HEK293 (cell line): ENCODE data around the gene SCN1A.

Experiments used
- CTCF ChIA-PET: fragments of 350-600 bp; formaldehyde crosslinking; extraction: SDS; loops from one replicate; lab custom pipeline; 2021; ENCODE audit warnings: antibody characterized with exemption; lab: Yijun Ruan, JAX
- POLR2A ChIA-PET: fragments of 300-600 bp; formaldehyde crosslinking; extraction: SDS; loops from one replicate; lab custom pipeline; 2020; ENCODE audit warnings: antibody characterized with exemption, inconsistent platforms; lab: Yijun Ruan, JAX
- H3K27ac ChIP-seq: fragments of 200-500 bp; sonication (Bioruptor generic); 2 replicates; pipeline ENCODE4 v1.5.1; 2014; ENCODE audit warnings: low read depth, low read length, control low read depth, inconsistent platforms; ENCODE audit errors: extremely low read depth
- H3K36me3 ChIP-seq, 2 experiments: fragments of 200-500 bp in 1 of 2; sonication (Bioruptor generic) in 1 of 2; 1 replicate in 1 of 2; 2 replicates in 1 of 2; pipeline ENCODE4 v1.5.1; 2014 to 2017; ENCODE audit warnings: inconsistent platforms in 2 of 2, low read length in 2 of 2; ENCODE audit not compliant: control insufficient read depth in 2 of 2, insufficient read depth in 1 of 2
- H3K4me1 ChIP-seq: fragments of 200-500 bp; sonication (Bioruptor generic); 2 replicates; pipeline ENCODE4 v1.5.1; 2014; ENCODE audit warnings: mild to moderate bottlenecking, low read length, inconsistent platforms; ENCODE audit not compliant: control insufficient read depth, insufficient read depth
- H3K4me3 ChIP-seq: 2 replicates; pipeline ENCODE4 v1.5.1; 2011; ENCODE audit warnings: low read depth, mild to moderate bottlenecking, control low read depth, low read length, moderate library complexity
- H3K9me3 ChIP-seq: fragments of 200-500 bp; sonication (Bioruptor generic); 2 replicates; pipeline ENCODE4 v1.5.1; 2014; ENCODE audit warnings: low read depth, low read length, inconsistent platforms; ENCODE audit not compliant: control insufficient read depth, insufficient read depth
- GFI1B ChIP-seq: fragments of 450-650 bp; formaldehyde crosslinking; IDR thresholded peaks from 2 replicates; pipeline ENCODE4 v1.5.1; 2016; ENCODE audit warnings: missing biosample characterization, missing genetic modification characterization
- MYNN ChIP-seq: fragments of 450-650 bp; formaldehyde crosslinking; IDR thresholded peaks from 2 replicates; pipeline ENCODE4 v1.5.1; 2016; ENCODE audit warnings: missing biosample characterization, missing genetic modification characterization, borderline replicate concordance
- OVOL3 ChIP-seq: fragments of 450-650 bp; formaldehyde crosslinking; IDR thresholded peaks from 2 replicates; pipeline ENCODE4 v1.5.1; 2016; ENCODE audit warnings: missing biosample characterization, missing genetic modification characterization
- PRDM1 ChIP-seq: fragments of 450-650 bp; formaldehyde crosslinking; IDR thresholded peaks from 2 replicates; pipeline ENCODE4; 2016; ENCODE audit warnings: missing biosample characterization, missing genetic modification characterization
- RBAK ChIP-seq: fragments of 450-650 bp; formaldehyde crosslinking; IDR thresholded peaks from 2 replicates; pipeline ENCODE4 v1.5.1; 2016; ENCODE audit warnings: missing biosample characterization, missing genetic modification characterization
- ZBTB48 ChIP-seq: fragments of 450-650 bp; formaldehyde crosslinking; IDR thresholded peaks from 2 replicates; pipeline ENCODE4 v1.5.1; 2016; ENCODE audit warnings: missing biosample characterization, missing genetic modification characterization
- ZFP37 ChIP-seq: fragments of 450-650 bp; formaldehyde crosslinking; IDR thresholded peaks from 2 replicates; pipeline ENCODE4 v1.5.1; 2016; ENCODE audit warnings: missing biosample characterization, missing genetic modification characterization
- ZFP69B ChIP-seq: fragments of 450-650 bp; formaldehyde crosslinking; IDR thresholded peaks from 2 replicates; pipeline ENCODE4 v1.5.1; 2016; ENCODE audit warnings: missing biosample characterization, missing genetic modification characterization
- ZNF174 ChIP-seq: fragments of 450-650 bp; formaldehyde crosslinking; IDR thresholded peaks from 2 replicates; pipeline ENCODE4 v1.5.0; 2017; ENCODE audit warnings: missing biosample characterization, mild to moderate bottlenecking, missing genetic modification characterization
- ZNF202 ChIP-seq: fragments of 450-650 bp; formaldehyde crosslinking; IDR thresholded peaks from 2 replicates; pipeline ENCODE4 v1.5.1; 2016; ENCODE audit warnings: missing biosample characterization, missing genetic modification characterization, borderline replicate concordance
- ZNF211 ChIP-seq: fragments of 450-650 bp; formaldehyde crosslinking; IDR thresholded peaks from 2 replicates; pipeline ENCODE4 v1.5.1; 2016; ENCODE audit warnings: low read depth, missing biosample characterization, missing genetic modification characterization
- ZNF341 ChIP-seq: fragments of 450-650 bp; formaldehyde crosslinking; IDR thresholded peaks from 2 replicates; pipeline ENCODE4; 2016; ENCODE audit warnings: low read depth, missing biosample characterization, missing genetic modification characterization
- ZNF350 ChIP-seq: fragments of 450-650 bp; formaldehyde crosslinking; IDR thresholded peaks from 2 replicates; pipeline ENCODE4 v1.5.0; 2017; ENCODE audit warnings: missing biosample characterization, mild to moderate bottlenecking, missing genetic modification characterization
- ZNF354C ChIP-seq: fragments of 450-650 bp; formaldehyde crosslinking; IDR thresholded peaks from 2 replicates; pipeline ENCODE4 v1.5.1; 2016; ENCODE audit warnings: missing biosample characterization, missing genetic modification characterization, low read depth, borderline replicate concordance
- ZNF366 ChIP-seq: fragments of 450-650 bp; formaldehyde crosslinking; conservative IDR thresholded peaks from 2 replicates; pipeline ENCODE4 v1.5.1; 2016; ENCODE audit warnings: missing biosample characterization, missing genetic modification characterization
- ZNF416 ChIP-seq: fragments of 450-650 bp; formaldehyde crosslinking; IDR thresholded peaks from 2 replicates; pipeline ENCODE4 v1.5.1; 2016; ENCODE audit warnings: missing biosample characterization, missing genetic modification characterization
- ZNF585B ChIP-seq: fragments of 450-650 bp; formaldehyde crosslinking; IDR thresholded peaks from 2 replicates; pipeline ENCODE4 v1.5.1; 2016; ENCODE audit warnings: missing biosample characterization, missing genetic modification characterization
- ZNF626 ChIP-seq: fragments of 450-650 bp; sonication (Bioruptor Pico); formaldehyde crosslinking; IDR thresholded peaks from 2 replicates; pipeline ENCODE4 v1.5.1; 2018; ENCODE audit warnings: missing biosample characterization, missing genetic modification characterization, inconsistent platforms
- ZNF677 ChIP-seq: fragments of 450-650 bp; IDR thresholded peaks from 2 replicates; pipeline ENCODE4 v1.5.0; 2018; ENCODE audit warnings: missing biosample characterization, mild to moderate bottlenecking, missing genetic modification characterization, moderate library complexity
- ZSCAN30 ChIP-seq: fragments of 450-650 bp; IDR thresholded peaks from 2 replicates; pipeline ENCODE4 v1.5.1; 2018; ENCODE audit warnings: missing biosample characterization, mild to moderate bottlenecking, missing genetic modification characterization, moderate library complexity
- TF ChIP-seq, protein P1 (sequence below): fragments of 450-650 bp; formaldehyde crosslinking; IDR thresholded peaks from 2 replicates; pipeline ENCODE4 v1.5.1; 2016; ENCODE audit warnings: missing biosample characterization, missing genetic modification characterization, borderline replicate concordance
- TF ChIP-seq, protein P2 (sequence below): fragments of 450-650 bp; formaldehyde crosslinking; conservative IDR thresholded peaks from 2 replicates; pipeline ENCODE4 v1.5.1; 2016; ENCODE audit warnings: low read depth, missing biosample characterization, missing genetic modification characterization
- TF ChIP-seq, protein P3 (sequence below): fragments of 450-650 bp; IDR thresholded peaks from 2 replicates; pipeline ENCODE4 v1.5.1; 2018; ENCODE audit warnings: missing biosample characterization, missing genetic modification characterization
- TF ChIP-seq, protein P4 (sequence below): fragments of 450-650 bp; formaldehyde crosslinking; IDR thresholded peaks from 2 replicates; pipeline ENCODE4 v1.5.1; 2016; ENCODE audit warnings: missing biosample characterization, missing genetic modification characterization, low read depth
- TF ChIP-seq, protein P5 (sequence below): fragments of 450-650 bp; formaldehyde crosslinking; IDR thresholded peaks from 2 replicates; pipeline ENCODE4; 2016; ENCODE audit warnings: missing biosample characterization, missing genetic modification characterization

The SCN1A gene

DNA sequence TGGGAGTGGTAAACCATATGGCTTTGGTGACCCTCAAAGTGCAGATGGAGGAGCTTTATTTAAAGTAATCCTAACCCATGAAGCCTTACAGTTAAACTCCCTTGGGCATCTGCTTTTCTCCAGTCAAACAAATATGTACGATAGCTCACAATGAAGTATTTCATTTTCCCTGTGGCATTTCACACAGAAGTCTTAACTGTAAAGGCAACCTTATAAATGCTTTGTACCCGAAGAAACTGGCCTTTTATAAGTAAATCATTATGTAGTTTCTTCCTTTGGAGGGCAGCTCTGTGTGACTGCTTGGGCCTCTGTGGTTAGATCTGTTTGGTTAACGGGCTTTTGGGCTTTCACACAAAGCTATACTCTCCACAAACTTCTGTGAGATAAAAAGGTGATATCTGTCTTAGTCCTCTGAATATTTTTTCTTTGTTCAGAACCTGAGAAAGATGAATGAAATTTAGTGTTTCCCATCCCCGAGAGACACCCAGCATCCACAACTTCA is 46.6 kb downstream of the SCN1A start:
- ChIA-PET POLR2A (no interaction called here), CTCF (interaction anchor here (0.5 to 1.1 kb wide), 3 partner anchors 23 to 787 kb away, joined by 3 to 4 read pairs (median 4); no protein-coding TSS in a partner anchor)
- no peaks in the 10 kb centered on the region for H3K9me3 ChIP-seq
- TF ChIP-seq ZNF211 (tag by site-specific recombination) (no peak), ZNF341 (tag by site-specific recombination) (no peak), PRDM1 (tag by site-specific recombination) (no peak), OVOL3 (no peak), GFI1B (no peak), ZNF416 (tag by site-specific recombination) (no peak), ZBTB48 (tag by site-specific recombination) (no peak), RBAK (no peak), ZFP37 (tag by site-specific recombination) (no peak), MYNN (tag by site-specific recombination) (no peak), ZNF350 (tag by site-specific recombination) (no peak), ZNF202 (tag by site-specific recombination) (no peak), ZNF366 (tag by site-specific recombination) (no peak), ZSCAN30 (tag by site-specific recombination) (no peak), ZNF677 (tag by site-specific recombination) (no peak), ZNF585B (tag by site-specific recombination) (no peak), ZNF354C (tag by site-specific recombination) (no peak)
- TF ChIP-seq, protein P1, sequence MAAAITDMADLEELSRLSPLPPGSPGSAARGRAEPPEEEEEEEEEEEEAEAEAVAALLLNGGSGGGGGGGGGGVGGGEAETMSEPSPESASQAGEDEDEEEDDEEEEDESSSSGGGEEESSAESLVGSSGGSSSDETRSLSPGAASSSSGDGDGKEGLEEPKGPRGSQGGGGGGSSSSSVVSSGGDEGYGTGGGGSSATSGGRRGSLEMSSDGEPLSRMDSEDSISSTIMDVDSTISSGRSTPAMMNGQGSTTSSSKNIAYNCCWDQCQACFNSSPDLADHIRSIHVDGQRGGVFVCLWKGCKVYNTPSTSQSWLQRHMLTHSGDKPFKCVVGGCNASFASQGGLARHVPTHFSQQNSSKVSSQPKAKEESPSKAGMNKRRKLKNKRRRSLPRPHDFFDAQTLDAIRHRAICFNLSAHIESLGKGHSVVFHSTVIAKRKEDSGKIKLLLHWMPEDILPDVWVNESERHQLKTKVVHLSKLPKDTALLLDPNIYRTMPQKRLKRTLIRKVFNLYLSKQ (tag by site-specific recombination) = no peak
- TF ChIP-seq, protein P2, sequence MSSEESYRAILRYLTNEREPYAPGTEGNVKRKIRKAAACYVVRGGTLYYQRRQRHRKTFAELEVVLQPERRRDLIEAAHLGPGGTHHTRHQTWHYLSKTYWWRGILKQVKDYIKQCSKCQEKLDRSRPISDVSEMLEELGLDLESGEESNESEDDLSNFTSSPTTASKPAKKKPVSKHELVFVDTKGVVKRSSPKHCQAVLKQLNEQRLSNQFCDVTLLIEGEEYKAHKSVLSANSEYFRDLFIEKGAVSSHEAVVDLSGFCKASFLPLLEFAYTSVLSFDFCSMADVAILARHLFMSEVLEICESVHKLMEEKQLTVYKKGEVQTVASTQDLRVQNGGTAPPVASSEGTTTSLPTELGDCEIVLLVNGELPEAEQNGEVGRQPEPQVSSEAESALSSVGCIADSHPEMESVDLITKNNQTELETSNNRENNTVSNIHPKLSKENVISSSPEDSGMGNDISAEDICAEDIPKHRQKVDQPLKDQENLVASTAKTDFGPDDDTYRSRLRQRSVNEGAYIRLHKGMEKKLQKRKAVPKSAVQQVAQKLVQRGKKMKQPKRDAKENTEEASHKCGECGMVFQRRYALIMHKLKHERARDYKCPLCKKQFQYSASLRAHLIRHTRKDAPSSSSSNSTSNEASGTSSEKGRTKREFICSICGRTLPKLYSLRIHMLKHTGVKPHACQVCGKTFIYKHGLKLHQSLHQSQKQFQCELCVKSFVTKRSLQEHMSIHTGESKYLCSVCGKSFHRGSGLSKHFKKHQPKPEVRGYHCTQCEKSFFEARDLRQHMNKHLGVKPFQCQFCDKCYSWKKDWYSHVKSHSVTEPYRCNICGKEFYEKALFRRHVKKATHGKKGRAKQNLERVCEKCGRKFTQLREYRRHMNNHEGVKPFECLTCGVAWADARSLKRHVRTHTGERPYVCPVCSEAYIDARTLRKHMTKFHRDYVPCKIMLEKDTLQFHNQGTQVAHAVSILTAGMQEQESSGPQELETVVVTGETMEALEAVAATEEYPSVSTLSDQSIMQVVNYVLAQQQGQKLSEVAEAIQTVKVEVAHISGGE = no peak
- TF ChIP-seq, protein P3, sequence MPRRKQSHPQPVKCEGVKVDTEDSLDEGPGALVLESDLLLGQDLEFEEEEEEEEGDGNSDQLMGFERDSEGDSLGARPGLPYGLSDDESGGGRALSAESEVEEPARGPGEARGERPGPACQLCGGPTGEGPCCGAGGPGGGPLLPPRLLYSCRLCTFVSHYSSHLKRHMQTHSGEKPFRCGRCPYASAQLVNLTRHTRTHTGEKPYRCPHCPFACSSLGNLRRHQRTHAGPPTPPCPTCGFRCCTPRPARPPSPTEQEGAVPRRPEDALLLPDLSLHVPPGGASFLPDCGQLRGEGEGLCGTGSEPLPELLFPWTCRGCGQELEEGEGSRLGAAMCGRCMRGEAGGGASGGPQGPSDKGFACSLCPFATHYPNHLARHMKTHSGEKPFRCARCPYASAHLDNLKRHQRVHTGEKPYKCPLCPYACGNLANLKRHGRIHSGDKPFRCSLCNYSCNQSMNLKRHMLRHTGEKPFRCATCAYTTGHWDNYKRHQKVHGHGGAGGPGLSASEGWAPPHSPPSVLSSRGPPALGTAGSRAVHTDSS (tag by site-specific recombination) = no peak
- TF ChIP-seq, all 188 proteins: peak for 0
- Histone ChIP-seq H3K36me3 (no peaks in the 10 kb centered on the region), H3K4me1 (no peaks in the 10 kb centered on the region), H3K4me3 (no peak overlapping the region), H3K27ac (no peak overlapping the region)

DNA sequence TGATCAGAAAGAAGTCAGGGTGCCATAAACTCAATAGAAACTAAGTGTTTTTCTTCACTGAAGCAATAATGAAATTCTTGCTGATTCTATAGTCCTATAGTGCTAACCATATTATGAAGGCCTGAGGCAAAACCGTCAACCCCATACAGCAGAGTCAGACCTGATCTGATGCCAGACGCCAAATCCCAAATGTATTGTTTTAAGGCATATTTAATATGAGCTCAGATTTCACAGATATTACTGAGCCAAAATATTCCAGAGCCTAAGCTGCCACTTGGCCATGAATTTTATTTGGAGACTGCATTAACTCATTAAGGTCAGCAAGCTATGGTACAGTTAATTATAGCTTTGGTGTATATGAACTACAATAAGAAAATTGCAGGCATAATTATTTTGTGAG is 53.4 kb downstream of the SCN1A start:
- ChIA-PET POLR2A (interaction anchor here (0.5 kb wide), 1 partner anchor 28 kb away, joined by 4 read pairs; no protein-coding TSS in a partner anchor), CTCF (interaction anchor here (0.9 to 1.0 kb wide), 2 partner anchors 11 to 17 kb away, joined by 3 to 5 read pairs; no protein-coding TSS in a partner anchor)
- H3K4me1 ChIP-seq = no peaks in the 10 kb centered on the region
- TF ChIP-seq, protein P4, sequence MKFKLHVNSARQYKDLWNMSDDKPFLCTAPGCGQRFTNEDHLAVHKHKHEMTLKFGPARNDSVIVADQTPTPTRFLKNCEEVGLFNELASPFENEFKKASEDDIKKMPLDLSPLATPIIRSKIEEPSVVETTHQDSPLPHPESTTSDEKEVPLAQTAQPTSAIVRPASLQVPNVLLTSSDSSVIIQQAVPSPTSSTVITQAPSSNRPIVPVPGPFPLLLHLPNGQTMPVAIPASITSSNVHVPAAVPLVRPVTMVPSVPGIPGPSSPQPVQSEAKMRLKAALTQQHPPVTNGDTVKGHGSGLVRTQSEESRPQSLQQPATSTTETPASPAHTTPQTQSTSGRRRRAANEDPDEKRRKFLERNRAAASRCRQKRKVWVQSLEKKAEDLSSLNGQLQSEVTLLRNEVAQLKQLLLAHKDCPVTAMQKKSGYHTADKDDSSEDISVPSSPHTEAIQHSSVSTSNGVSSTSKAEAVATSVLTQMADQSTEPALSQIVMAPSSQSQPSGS = no peak
- TF ChIP-seq, protein P5, sequence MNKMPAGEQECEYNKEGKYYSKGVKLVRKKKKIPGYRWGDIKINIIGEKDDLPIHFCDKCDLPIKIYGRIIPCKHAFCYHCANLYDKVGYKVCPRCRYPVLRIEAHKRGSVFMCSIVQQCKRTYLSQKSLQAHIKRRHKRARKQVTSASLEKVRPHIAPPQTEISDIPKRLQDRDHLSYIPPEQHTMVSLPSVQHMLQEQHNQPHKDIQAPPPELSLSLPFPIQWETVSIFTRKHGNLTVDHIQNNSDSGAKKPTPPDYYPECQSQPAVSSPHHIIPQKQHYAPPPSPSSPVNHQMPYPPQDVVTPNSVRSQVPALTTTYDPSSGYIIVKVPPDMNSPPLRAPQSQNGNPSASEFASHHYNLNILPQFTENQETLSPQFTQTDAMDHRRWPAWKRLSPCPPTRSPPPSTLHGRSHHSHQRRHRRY (tag by site-specific recombination) = no peak
- TF ChIP-seq ZNF626 (tag by site-specific recombination) (no peak), ZFP69B (tag by site-specific recombination) (no peak), ZNF174 (tag by site-specific recombination) (no peak), PRDM1 (tag by site-specific recombination) (no peak), ZBTB48 (tag by site-specific recombination) (no peak)

More for the DNA sequence above, 53.4 kb downstream of the SCN1A start:
- no peaks in the 10 kb centered on the region for H3K9me3 ChIP-seq
- no peak overlapping the region for H3K27ac ChIP-seq
- no peak overlapping the region for H3K4me3 ChIP-seq
- H3K36me3 ChIP-seq = no peaks in the 10 kb centered on the region
